Breast epithelium (tissue), 4 donors: ENCODE measurements around the gene TMED10. TPM values are rescaled to one million over a fixed set of nuclear protein-coding genes. Genes with fewer than 3 reads are reported as not detected.

Experiments used
- DNase-seq, 2 donors: peaks; one replicate each; pipeline ENCODE4 v3.0.0-alpha.2; 2019; ENCODE audit warnings: low spot score in 2 of 2
- H3K27ac ChIP-seq, 2 donors: fragments of 200-600 bp; sonication (generic) in 1 of 2; one replicate each; pipeline ENCODE4 v1.5.1; 2016 to 2019; ENCODE audit warnings: mild to moderate bottlenecking in 1 of 2
- H3K27me3 ChIP-seq, 2 donors: fragments of 200-600 bp; sonication (generic) in 1 of 2; one replicate each; pipeline versions ENCODE4 v1.5.1 to v1.6.0; 2017 to 2019; ENCODE audit warnings: control low read depth in 1 of 2, mild to moderate bottlenecking in 1 of 2
- H3K36me3 ChIP-seq: fragments of 200-600 bp; one replicate; pipeline ENCODE4 v1.5.1; 2019
- H3K4me1 ChIP-seq, 2 donors: fragments of 200-600 bp; sonication (generic); one replicate each; pipeline ENCODE4 v1.5.1; 2016 to 2019; ENCODE audit warnings: control low read depth in 1 of 2
- H3K4me3 ChIP-seq, 3 donors: fragments of 200-600 bp; sonication (generic); 1 replicate in 2 of 3; 2 replicates in 1 of 3; pipeline ENCODE4 v1.5.1; 2016 to 2019; ENCODE audit warnings: mild to moderate bottlenecking in 3 of 3, moderate library complexity in 2 of 3
- H3K9me3 ChIP-seq, 2 donors: fragments of 200-600 bp; sonication (generic) in 1 of 2; one replicate each; pipeline ENCODE4 v1.5.1; 2016 to 2019; ENCODE audit warnings: control low read depth in 1 of 2
- CTCF ChIP-seq, 3 donors: fragments of 450-650 bp; IDR thresholded peaks; one replicate each; pipeline ENCODE4 v1.5.1; 2016 to 2017; ENCODE audit warnings: antibody characterized with exemption in 3 of 3, mild to moderate bottlenecking in 3 of 3, moderate library complexity in 3 of 3
- POLR2A ChIP-seq: fragments of 450-650 bp; IDR thresholded peaks from one replicate; pipeline ENCODE4 v1.6.1; 2016; ENCODE audit warnings: antibody characterized with exemption, mild to moderate bottlenecking, moderate library complexity
- POLR2AphosphoS5 ChIP-seq, 3 donors: sonication (generic); formaldehyde crosslinking; IDR thresholded peaks; one replicate each; pipeline ENCODE4 v1.6.1; 2017; ENCODE audit warnings: antibody characterized with exemption in 3 of 3
- intact Hi-C: fragments of 100-400 bp; cut with DNase I; formaldehyde crosslinking; loops from one replicate; pipeline ENCODE4 v1.15.1; 2023; ENCODE audit warnings: low total_unique reads
- total RNA-seq, 3 donors: library from RNA; depleted of rRNA; stranded (reverse); fragments of >200 nt; gene quantifications; one replicate each; pipeline ENCODE4 v1.1.0, GENCODE V29; 2016

The TMED10 gene
- total RNA-seq, 3 donors from 2014 or later = 263 to 443 (median 285) TPM

DNA sequence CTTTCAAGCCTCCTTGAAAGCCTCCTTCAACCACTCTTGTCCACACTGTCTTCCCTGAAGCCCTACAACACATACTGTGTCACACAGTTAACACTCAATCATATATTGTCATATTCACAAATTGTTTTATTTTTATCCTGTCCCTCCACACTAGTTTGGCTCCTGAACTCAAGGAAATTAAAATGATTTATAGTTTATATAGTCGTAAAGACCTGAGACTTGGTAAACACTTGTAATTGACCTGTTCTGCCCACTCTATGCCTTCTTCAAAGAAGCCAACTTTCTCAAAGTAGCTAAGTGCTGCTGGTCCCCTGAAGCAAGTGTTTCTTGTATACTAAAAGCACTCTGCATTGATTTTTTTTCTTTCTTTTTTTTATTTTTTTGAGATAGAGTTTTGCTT, 33.9 kb downstream of the TMED10 start:
- Histone ChIP-seq H3K36me3 (no peaks in the 10 kb centered on the region), H3K27me3 (no peaks in the 10 kb centered on the region), H3K27ac (peak overlapping the region in 1 of 2 donors; percentile 26), H3K4me3 (no peak overlapping the region), H3K4me1 (peaks cover 0 to 6% of the 10 kb centered on the region in 2 donors), H3K9me3 (no peaks in the 10 kb centered on the region)
- no peak for DNase-seq
- intact Hi-C loops = no loop called here
- no peak for TF ChIP-seq CTCF (IDR thresholded peaks at IDR 0.05)
- TF ChIP-seq POLR2A = no peak
- no peak for TF ChIP-seq POLR2AphosphoS5 (IDR thresholded peaks at IDR 0.05)

GRCh38 chr14:75141967-75142366, 34.4 kb downstream of the TMED10 start:
- Histone ChIP-seq H3K36me3 (no peaks in the 10 kb centered on the region), H3K27me3 (no peaks in the 10 kb centered on the region), H3K4me1 (peaks cover 0 to 4% of the 10 kb centered on the region in 2 donors), H3K4me3 (no peak overlapping the region), H3K9me3 (no peaks in the 10 kb centered on the region), H3K27ac (peak overlapping the region in 1 of 2 donors; percentile 26)
- no peak for DNase-seq
- intact Hi-C loops = no loop called here
- no peak for TF ChIP-seq POLR2A
- TF ChIP-seq CTCF (IDR thresholded peaks at IDR 0.05) = peak in 1 of 3 donors; percentile 11
- no peak for TF ChIP-seq POLR2AphosphoS5 (IDR thresholded peaks at IDR 0.05)

- Histone ChIP-seq H3K9me3 (no peaks in the 10 kb centered on the region), H3K27ac (peak overlapping the region in 1 of 2 donors; percentile 17), H3K4me3 (no peak overlapping the region), H3K36me3 (no peaks in the 10 kb centered on the region), H3K27me3 (no peaks in the 10 kb centered on the region), H3K4me1 (no peaks in the 10 kb centered on the region)
- DNase-seq = no peak
- intact Hi-C loops = no loop called here
- no peak for TF ChIP-seq CTCF (IDR thresholded peaks at IDR 0.05)
These were observed 35.4 kb downstream of the TMED10 start for GRCh38 chr14:75141062-75141461.

GRCh38 chr14:75140620-75141019, 35.8 kb downstream of the TMED10 start:
- Histone ChIP-seq H3K9me3 (no peaks in the 10 kb centered on the region), H3K36me3 (no peaks in the 10 kb centered on the region), H3K27ac (no peak overlapping the region), H3K4me1 (no peaks in the 10 kb centered on the region), H3K27me3 (no peaks in the 10 kb centered on the region), H3K4me3 (no peak overlapping the region)
- intact Hi-C loops = no loop called here
- no peak for DNase-seq
- TF ChIP-seq POLR2AphosphoS5 (IDR thresholded peaks at IDR 0.05) (no peak), POLR2A (no peak), CTCF (IDR thresholded peaks at IDR 0.05) (no peak)

GRCh38 chr14:75139185-75139584, 37.2 kb downstream of the TMED10 start:
- no peak for DNase-seq
- H3K4me1 ChIP-seq = no peaks in the 10 kb centered on the region
- H3K4me3 ChIP-seq = no peak overlapping the region
- intact Hi-C loops = no loop called here
- H3K36me3 ChIP-seq = no peaks in the 10 kb centered on the region
- no peaks in the 10 kb centered on the region for H3K27me3 ChIP-seq
- TF ChIP-seq POLR2A (no peak), CTCF (IDR thresholded peaks at IDR 0.05) (no peak), POLR2AphosphoS5 (IDR thresholded peaks at IDR 0.05) (no peak)
- H3K9me3 ChIP-seq = no peaks in the 10 kb centered on the region
- H3K27ac ChIP-seq = peak overlapping the region in 1 of 2 donors; percentile 0
